HEK293T (cell line): ENCODE results near the gene PCNX3.

Source experiments
- BHLHE40 ChIP-seq: fragments of 450-650 bp; IDR thresholded peaks from 2 replicates; pipeline ENCODE4 v1.6.1; 2016; ENCODE audit warnings: mild to moderate bottlenecking, moderate library complexity, borderline replicate concordance
- FOXA1 ChIP-seq: fragments of 450-650 bp; IDR thresholded peaks from 2 replicates; pipeline ENCODE4 v1.6.1; 2016; ENCODE audit warnings: mild to moderate bottlenecking
- FOXK2 ChIP-seq: fragments of 450-650 bp; IDR thresholded peaks from 2 replicates; pipeline ENCODE4 v1.6.1; 2016; ENCODE audit warnings: mild to moderate bottlenecking
- FOXM1 ChIP-seq: fragments of 450-650 bp; IDR thresholded peaks from 2 replicates; pipeline ENCODE4 v1.6.1; 2017; ENCODE audit warnings: mild to moderate bottlenecking, borderline replicate concordance
- LEF1 ChIP-seq: fragments of 450-650 bp; IDR thresholded peaks from 2 replicates; pipeline ENCODE4 v1.6.1; 2017; ENCODE audit warnings: mild to moderate bottlenecking, borderline replicate concordance
- SP1 ChIP-seq: fragments of 450-650 bp; IDR thresholded peaks from 2 replicates; pipeline ENCODE4 v1.6.1; 2017
- SUZ12 ChIP-seq: fragments of 450-650 bp; IDR thresholded peaks from 2 replicates; pipeline ENCODE4 v1.6.1; 2016; ENCODE audit warnings: mild to moderate bottlenecking

DNA sequence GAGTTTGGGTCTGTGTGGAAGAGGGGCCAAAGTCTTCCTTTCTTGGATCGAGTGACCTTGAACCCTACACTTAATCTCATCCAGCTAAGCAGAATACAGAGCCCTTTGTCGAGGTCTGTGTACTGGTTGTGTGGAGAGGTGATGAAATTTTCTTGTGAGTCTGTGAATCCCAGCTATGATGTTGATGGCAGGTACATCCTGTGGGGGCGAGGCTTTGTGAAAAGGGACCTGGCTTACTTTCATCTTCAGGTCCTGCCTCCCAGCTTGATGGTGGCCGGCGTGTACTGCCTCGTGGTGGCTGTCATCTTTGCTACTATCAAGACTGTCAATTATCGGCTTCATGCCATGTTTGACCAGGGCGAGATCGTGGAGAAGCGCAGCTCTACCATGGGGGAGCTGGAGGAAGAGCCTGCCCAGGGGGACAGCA lies 1.0 kb downstream of the PCNX3 start:
- TF ChIP-seq BHLHE40: no peak
- no peak for TF ChIP-seq SP1
- no peak for TF ChIP-seq LEF1
- TF ChIP-seq FOXM1: no peak
- TF ChIP-seq FOXK2: no peak
- no peak for TF ChIP-seq SUZ12
- TF ChIP-seq FOXA1: no peak
